Ovary (tissue), 9 donors: ENCODE results near the gene SLC12A6. TPM values are rescaled to one million over a fixed set of nuclear protein-coding genes. Genes with fewer than 3 reads are reported as not detected.

Experiments used
- DNase-seq, 5 donors: peaks; one replicate each; pipeline ENCODE4 v3.0.0-alpha.2; 2019 to 2020
- H3K27ac ChIP-seq, 2 donors: fragments of 200-600 bp; one replicate each; pipeline versions ENCODE4 v1.5.1 to v1.8.0; 2019 to 2022
- H3K27me3 ChIP-seq: fragments of 200-600 bp; one replicate; pipeline ENCODE4 v1.8.0; 2022
- H3K36me3 ChIP-seq: fragments of 200-600 bp; sonication (generic); one replicate; pipeline ENCODE4 v1.5.1; 2019
- H3K4me1 ChIP-seq: one replicate; pipeline ENCODE4 v1.8.1; 2013; ENCODE audit warnings: mild to moderate bottlenecking, moderate library complexity; ENCODE audit not compliant: insufficient read depth
- H3K4me3 ChIP-seq: fragments of 200-600 bp; sonication (generic); one replicate; pipeline ENCODE4 v1.5.1; 2017
- H3K9me3 ChIP-seq, 2 donors: fragments of 200-600 bp in 1 of 2; sonication (generic) in 1 of 2; one replicate each; pipeline versions ENCODE4 v1.5.1 to v1.8.1; 2013 to 2019; ENCODE audit warnings: mild to moderate bottlenecking in 1 of 2, moderate library complexity in 1 of 2
- CTCF ChIP-seq, 3 donors: fragments of 450-650 bp in 2 of 3; fragments of 200-600 bp in 1 of 3; IDR thresholded peaks; one replicate each; pipeline versions ENCODE4 v1.5.1 to v1.8.0; 2016 to 2022; ENCODE audit warnings: antibody characterized with exemption in 3 of 3, mild to moderate bottlenecking in 1 of 3
- EP300 ChIP-seq: sonication (generic); formaldehyde crosslinking; IDR thresholded peaks from one replicate; pipeline ENCODE4 v1.6.1; 2017; ENCODE audit warnings: antibody characterized with exemption
- POLR2A ChIP-seq: fragments of 450-650 bp; IDR thresholded peaks from one replicate; pipeline ENCODE4 v1.6.1; 2017; ENCODE audit warnings: antibody characterized with exemption, mild to moderate bottlenecking, moderate library complexity
- WGBS, 3 donors: extraction: QIAGEN DNeasy Blood & Tissue Kit in 1 of 3; methylation state at CpG; one replicate each; pipeline versions ENCODE4 v1.1.5 to v1.1.7; 2013 to 2017; 5-methylcytosine and 5-hydroxymethylcytosine counted together
- intact Hi-C, 4 donors: fragments of 100-400 bp; cut with DNase I; formaldehyde crosslinking; loops; one replicate each; pipeline versions ENCODE4 v1.11.0 to v1.15.1; 2022 to 2023
- polyA plus RNA-seq, 2 donors: library from polyadenylated mRNA; stranded (reverse); fragments of 200-250 nt in 1 of 2; fragments of 350-450 nt in 1 of 2; fragmentation: Illumina TruSeq in 1 of 2; extraction: RNeasy Lipid Tissue Mini Kit (QIAGEN cat#74804) in 1 of 2; gene quantifications; one replicate each; pipeline ENCODE4 v1.2.3, GENCODE V29; 2013 to 2014
- total RNA-seq, 7 donors: library from RNA; depleted of rRNA in 2 of 7; stranded (reverse); fragments of >200 nt in 2 of 7; fragmentation: NEBNext Ultra II Directional in 3 of 7; extraction: Animal tissue kit (Norgen Biotek cat#: 25700) in 3 of 7; gene quantifications; one replicate each; pipeline versions ENCODE4 v1.1.0 to v1.2.4, GENCODE V29; 2016 to 2023
- donor health status: DM: no; HTN: no; CAD: no; lungs with moderate emphysema.
- donor health status: DM: no; HTN: no; CAD: no.
- donor health status: Bipolar disorder and iron deficiency.
- donor health status: DM: yes; HTN: yes; CAD: no.
- donor health status: DM: no; HTN: no; CAD: no.
- donor health status: DM: yes; HTN: yes; CAD: no.

SLC12A6 gene
- total and polyA plus RNA-seq, 9 donors = 6.9 to 19.7 (median 11.4) TPM

- Histone ChIP-seq H3K4me3 (no peak overlapping the region), H3K36me3 (no peaks in the 10 kb centered on the region), H3K4me1 (no peaks in the 10 kb centered on the region), H3K9me3 (no peaks in the 10 kb centered on the region), H3K27ac (no peak overlapping the region), H3K27me3 (no peaks in the 10 kb centered on the region)
- WGBS, 3 donors = 83 to 87% (median 85%) methylated on average over 16 of the region's 16 CpGs
- DNase-seq = no peak
- intact Hi-C loops = loop anchor here in 1 of 4 donors (10.0 kb wide), 1 partner anchor 130 kb away; no protein-coding TSS in a partner anchor
- no peak for TF ChIP-seq POLR2A
These were observed 27.7 kb upstream of the SLC12A6 start for GRCh38 chr15:34365091-34365825.

- H3K4me3 ChIP-seq = no peak overlapping the region
- H3K27me3 ChIP-seq = no peaks in the 10 kb centered on the region
- H3K36me3 ChIP-seq = no peaks in the 10 kb centered on the region
- no peak for DNase-seq
- no peak overlapping the region for H3K27ac ChIP-seq
- TF ChIP-seq POLR2A (no peak), EP300 (no peak), CTCF (IDR thresholded peaks at IDR 0.05) (no peak)
- H3K9me3 ChIP-seq = no peaks in the 10 kb centered on the region
- intact Hi-C loops = loop anchor here in 1 of 4 donors (10.0 kb wide), 1 partner anchor 129 kb away; no protein-coding TSS in a partner anchor
- 95 to 98% (median 97%) methylated on average over 8 of the region's 8 CpGs for WGBS, 3 donors
- no peaks in the 10 kb centered on the region for H3K4me1 ChIP-seq
These were observed 26.5 kb upstream of the SLC12A6 start for GRCh38 chr15:34364041-34364440.

GRCh38 chr15:34362047-34362773 is 24.6 kb upstream of the SLC12A6 start:
- no peak overlapping the region for H3K27ac ChIP-seq
- no peaks in the 10 kb centered on the region for H3K9me3 ChIP-seq
- no peak overlapping the region for H3K4me3 ChIP-seq
- no peaks in the 10 kb centered on the region for H3K36me3 ChIP-seq
- H3K4me1 ChIP-seq = no peaks in the 10 kb centered on the region
- WGBS, 3 donors = 76 to 79% (median 77%) methylated on average over 10 of the region's 10 CpGs
- no peaks in the 10 kb centered on the region for H3K27me3 ChIP-seq
- no peak for DNase-seq
- intact Hi-C loops = loop anchor here in 1 of 4 donors (10.0 kb wide), 1 partner anchor 127 kb away; no protein-coding TSS in a partner anchor
- TF ChIP-seq EP300 (no peak), CTCF (IDR thresholded peaks at IDR 0.05) (no peak), POLR2A (no peak)

GRCh38 chr15:34361278-34361677 is 23.7 kb upstream of the SLC12A6 start:
- Histone ChIP-seq H3K27me3 (no peaks in the 10 kb centered on the region), H3K9me3 (no peaks in the 10 kb centered on the region), H3K4me1 (no peaks in the 10 kb centered on the region), H3K4me3 (no peak overlapping the region), H3K36me3 (no peaks in the 10 kb centered on the region), H3K27ac (no peak overlapping the region)
- intact Hi-C loops = loop anchor here in 1 of 4 donors (10.0 kb wide), 1 partner anchor 126 kb away; no protein-coding TSS in a partner anchor
- 83 to 88% (median 84%) methylated on average over 7 of the region's 7 CpGs for WGBS, 3 donors
- TF ChIP-seq EP300 = no peak
- DNase-seq = no peak

GRCh38 chr15:34360298-34360697 is 22.7 kb upstream of the SLC12A6 start:
- H3K27me3 ChIP-seq = no peaks in the 10 kb centered on the region
- H3K4me1 ChIP-seq = no peaks in the 10 kb centered on the region
- H3K4me3 ChIP-seq = no peak overlapping the region
- DNase-seq = no peak
- no peak overlapping the region for H3K27ac ChIP-seq
- intact Hi-C loops = loop anchor here in 1 of 4 donors (10.0 kb wide), 1 partner anchor 125 kb away; no protein-coding TSS in a partner anchor
- 92% methylated on average over 1 of the region's 1 CpG for WGBS, 3 donors
- no peaks in the 10 kb centered on the region for H3K36me3 ChIP-seq
- no peak for TF ChIP-seq POLR2A
- TF ChIP-seq CTCF (IDR thresholded peaks at IDR 0.05) = no peak
- no peak for TF ChIP-seq EP300
- H3K9me3 ChIP-seq = no peaks in the 10 kb centered on the region
